WTC11 (cell line): ENCODE results near the gene GRM5. TPM values are rescaled to one million over a fixed set of nuclear protein-coding genes. Genes with fewer than 3 reads are reported as not detected.

ENCODE experiments used
- ATAC-seq: fragments of 200-7000 bp; cut with Tn5 transposase; 2 replicates; pipeline ENCODE4 v1.10.0; 2021; ENCODE audit warnings: mild to moderate bottlenecking, moderate library complexity
- CTCF ChIA-PET: fragments of 300-600 bp; sonication (Branson Sonifier 250); formaldehyde crosslinking; loops from one replicate; lab custom pipeline; 2021; ENCODE audit warnings: antibody characterized with exemption; lab: Charles Lee
- POLR2A ChIA-PET: fragments of 350-600 bp; sonication (Branson Sonifier 250); formaldehyde crosslinking; loops from one replicate; lab custom pipeline; 2021; ENCODE audit warnings: antibody characterized with exemption; lab: Charles Lee
- DNase-seq: peaks from one replicate; pipeline ENCODE4 v3.0.0; 2021; ENCODE audit warnings: low spot score
- H3K27ac Mint-ChIP-seq: 2 replicates; pipeline ENCODE4 v1.8.0; 2021; ENCODE audit warnings: mixed read lengths
- H3K27me3 Mint-ChIP-seq: 2 replicates; pipeline ENCODE4 v1.8.0; 2021; ENCODE audit warnings: low read depth, mild to moderate bottlenecking, moderate library complexity, mixed read lengths
- H3K36me3 Mint-ChIP-seq: 2 replicates; pipeline ENCODE4 v1.8.0; 2021; ENCODE audit warnings: mixed read lengths
- H3K4me1 Mint-ChIP-seq: 2 replicates; pipeline ENCODE4 v1.8.0; 2022; ENCODE audit warnings: mixed read lengths
- H3K4me3 Mint-ChIP-seq: 2 replicates; pipeline ENCODE4 v1.8.0; 2021; ENCODE audit warnings: mild to moderate bottlenecking, moderate library complexity, mixed read lengths
- H3K9me3 Mint-ChIP-seq: 2 replicates; pipeline ENCODE4 v1.8.0; 2021; ENCODE audit warnings: mixed read lengths
- E2F1 ChIP-seq: sonication (generic); formaldehyde crosslinking; IDR thresholded peaks from 2 replicates; pipeline ENCODE4 v1.8.0; 2022; ENCODE audit warnings: mild to moderate bottlenecking, missing genetic modification reagents
- E2F4 ChIP-seq: sonication (generic); formaldehyde crosslinking; IDR thresholded peaks from 2 replicates; pipeline ENCODE4 v1.8.1; 2022; ENCODE audit warnings: low read depth, mild to moderate bottlenecking, moderate library complexity, missing genetic modification reagents, borderline replicate concordance
- E2F5 ChIP-seq: sonication (generic); formaldehyde crosslinking; IDR thresholded peaks from 2 replicates; pipeline ENCODE4 v1.8.1; 2022; ENCODE audit warnings: mild to moderate bottlenecking, moderate library complexity, missing genetic modification reagents
- EMX1 ChIP-seq: fragments of 250-450 bp; sonication (Bioruptor Pico); IDR thresholded peaks from 2 replicates; pipeline ENCODE4 v1.8.0; 2021; ENCODE audit warnings: mild to moderate bottlenecking
- ESRRA ChIP-seq: sonication (generic); formaldehyde crosslinking; IDR thresholded peaks from 2 replicates; pipeline ENCODE4 v1.8.1; 2022; ENCODE audit warnings: mild to moderate bottlenecking, missing genetic modification reagents, borderline replicate concordance
- ETV6 ChIP-seq: sonication (generic); formaldehyde crosslinking; IDR thresholded peaks from 2 replicates; pipeline ENCODE4 v1.8.1; 2022; ENCODE audit warnings: mild to moderate bottlenecking, missing genetic modification reagents
- FOXK1 ChIP-seq: sonication (generic); formaldehyde crosslinking; IDR thresholded peaks from 2 replicates; pipeline ENCODE4 v1.8.0; 2022; ENCODE audit warnings: mild to moderate bottlenecking, moderate library complexity, missing genetic modification reagents
- FOXP1 ChIP-seq: sonication (generic); formaldehyde crosslinking; IDR thresholded peaks from 2 replicates; pipeline ENCODE4 v1.8.0; 2022; ENCODE audit warnings: missing genetic modification reagents, mild to moderate bottlenecking, moderate library complexity, borderline replicate concordance
- GRHL2 ChIP-seq: fragments of 250-450 bp; sonication (Bioruptor Pico); IDR thresholded peaks from 2 replicates; pipeline ENCODE4 v1.8.0; 2022; ENCODE audit warnings: mild to moderate bottlenecking, moderate library complexity; ENCODE audit not compliant: insufficient replicate concordance, severe bottlenecking
- NFATC4 ChIP-seq: fragments of 250-450 bp; sonication (Bioruptor Pico); IDR thresholded peaks from 2 replicates; pipeline ENCODE4 v1.9.0; 2021; ENCODE audit warnings: mild to moderate bottlenecking
- NFE2L1 ChIP-seq: sonication (generic); formaldehyde crosslinking; IDR thresholded peaks from 2 replicates; pipeline ENCODE4 v1.8.1; 2023; ENCODE audit warnings: missing genetic modification reagents
- NFYB ChIP-seq: sonication (generic); formaldehyde crosslinking; conservative IDR thresholded peaks from 2 replicates; pipeline ENCODE4 v1.8.0; 2022; ENCODE audit warnings: low read depth, missing genetic modification reagents
- NR3C1 ChIP-seq: sonication (generic); formaldehyde crosslinking; conservative IDR thresholded peaks from 2 replicates; pipeline ENCODE4 v1.8.1; 2023; ENCODE audit warnings: low read depth, mild to moderate bottlenecking, missing genetic modification reagents
- OVOL2 ChIP-seq: fragments of 250-450 bp; sonication (Bioruptor Pico); IDR thresholded peaks from 2 replicates; pipeline ENCODE4 v1.9.0; 2021; ENCODE audit warnings: mild to moderate bottlenecking, borderline replicate concordance
- PRRX2 ChIP-seq: fragments of 250-450 bp; sonication (Bioruptor Pico); IDR thresholded peaks from 2 replicates; pipeline ENCODE4 v1.8.0; 2021; ENCODE audit warnings: mild to moderate bottlenecking
- SMAD3 ChIP-seq: sonication (generic); formaldehyde crosslinking; IDR thresholded peaks from 2 replicates; pipeline ENCODE4 v1.8.0; 2022; ENCODE audit warnings: missing genetic modification reagents, mild to moderate bottlenecking, borderline replicate concordance
- SP1 ChIP-seq: sonication (generic); formaldehyde crosslinking; conservative IDR thresholded peaks from 2 replicates; pipeline ENCODE4 v1.8.1; 2022; ENCODE audit warnings: missing genetic modification reagents
- ZBTB21 ChIP-seq: sonication (generic); formaldehyde crosslinking; IDR thresholded peaks from 2 replicates; pipeline ENCODE4 v1.8.1; 2023; ENCODE audit warnings: mild to moderate bottlenecking, missing genetic modification reagents, borderline replicate concordance
- ZNF219 ChIP-seq: sonication (generic); formaldehyde crosslinking; IDR thresholded peaks from 2 replicates; pipeline ENCODE4 v1.8.0; 2023; ENCODE audit warnings: missing genetic modification reagents, mild to moderate bottlenecking, borderline replicate concordance
- ZNF263 ChIP-seq: sonication (generic); formaldehyde crosslinking; IDR thresholded peaks from 2 replicates; pipeline ENCODE4 v1.8.1; 2022; ENCODE audit warnings: low read depth, mild to moderate bottlenecking, moderate library complexity, missing genetic modification reagents
- total RNA-seq: library from RNA; stranded (reverse); gene quantifications from 3 replicates; pipeline ENCODE4 v1.2.3, GENCODE V29; 2021
- TF ChIP-seq, protein P1 (sequence below): sonication (generic); formaldehyde crosslinking; IDR thresholded peaks from 2 replicates; pipeline ENCODE4 v1.8.1; 2023; ENCODE audit warnings: mild to moderate bottlenecking, moderate library complexity, missing genetic modification reagents
- TF ChIP-seq, protein P2 (sequence below): sonication (generic); formaldehyde crosslinking; IDR thresholded peaks from 2 replicates; pipeline ENCODE4 v1.8.1; 2022; ENCODE audit warnings: mild to moderate bottlenecking, missing genetic modification reagents, moderate library complexity, borderline replicate concordance
- TF ChIP-seq, protein P3 (sequence below): sonication (generic); formaldehyde crosslinking; IDR thresholded peaks from 2 replicates; pipeline ENCODE4 v1.8.0; 2022; ENCODE audit warnings: mild to moderate bottlenecking, missing genetic modification reagents
- TF ChIP-seq, protein P4 (sequence below): fragments of 250-450 bp; sonication (Bioruptor Pico); IDR thresholded peaks from 2 replicates; pipeline ENCODE4 v1.9.0; 2021; ENCODE audit warnings: mild to moderate bottlenecking

The GRM5 gene
- total RNA-seq, 1 experiment from 2014 or later, result 0.13 TPM

- Mint-ChIP-seq H3K27me3 (no peaks in the 10 kb centered on the region), H3K4me3 (no peak overlapping the region), H3K36me3 (no peaks in the 10 kb centered on the region), H3K27ac (0 out of 2 replicates have a peak overlapping the region, but pooled peaks have one; percentile 9), H3K9me3 (no peaks in the 10 kb centered on the region), H3K4me1 (peaks cover 15% of the 10 kb centered on the region)
- ChIA-PET CTCF (no interaction called here), POLR2A (interaction anchor here (0.6 kb wide), 1 partner anchor 1061 kb away, joined by 3 read pairs; no protein-coding TSS in a partner anchor)
- DNase-seq (no peak), ATAC-seq (no peak)
- TF ChIP-seq ETV6 (CRISPR knock-in tag), result no peak
- TF ChIP-seq NFYB (CRISPR knock-in tag), result no peak
- no peak for TF ChIP-seq ESRRA (CRISPR knock-in tag)
- no peak for TF ChIP-seq E2F4 (CRISPR knock-in tag)
These were observed 486.3 kb downstream of the GRM5 start for GRCh38 chr11:88579466-88579865.

DNA sequence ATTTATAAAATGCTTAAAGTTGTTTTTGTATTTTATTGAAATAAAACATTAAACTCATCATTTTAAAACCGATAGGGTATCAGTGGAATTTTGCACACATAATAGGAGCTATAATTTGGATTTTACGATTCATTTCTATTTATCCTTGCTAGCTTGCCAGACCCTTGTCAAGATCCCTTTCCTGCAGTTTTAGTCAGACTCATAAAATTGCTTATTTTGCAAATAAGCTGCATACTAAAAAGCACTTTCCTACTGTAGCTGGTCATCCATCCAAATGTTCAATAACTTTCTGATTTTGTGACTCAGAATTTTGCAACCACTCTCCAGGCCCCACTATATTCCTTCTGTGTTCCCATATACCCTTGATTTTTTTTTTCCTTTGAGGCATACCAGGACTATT is 489.0 kb downstream of the GRM5 start:
- TF ChIP-seq, protein P1, sequence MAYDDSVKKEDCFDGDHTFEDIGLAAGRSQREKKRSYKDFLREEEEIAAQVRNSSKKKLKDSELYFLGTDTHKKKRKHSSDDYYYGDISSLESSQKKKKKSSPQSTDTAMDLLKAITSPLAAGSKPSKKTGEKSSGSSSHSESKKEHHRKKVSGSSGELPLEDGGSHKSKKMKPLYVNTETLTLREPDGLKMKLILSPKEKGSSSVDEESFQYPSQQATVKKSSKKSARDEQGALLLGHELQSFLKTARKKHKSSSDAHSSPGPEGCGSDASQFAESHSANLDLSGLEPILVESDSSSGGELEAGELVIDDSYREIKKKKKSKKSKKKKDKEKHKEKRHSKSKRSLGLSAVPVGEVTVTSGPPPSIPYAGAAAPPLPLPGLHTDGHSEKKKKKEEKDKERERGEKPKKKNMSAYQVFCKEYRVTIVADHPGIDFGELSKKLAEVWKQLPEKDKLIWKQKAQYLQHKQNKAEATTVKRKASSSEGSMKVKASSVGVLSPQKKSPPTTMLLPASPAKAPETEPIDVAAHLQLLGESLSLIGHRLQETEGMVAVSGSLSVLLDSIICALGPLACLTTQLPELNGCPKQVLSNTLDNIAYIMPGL (CRISPR knock-in tag), result no peak
- no peak for TF ChIP-seq NR3C1
- TF ChIP-seq, protein P2, sequence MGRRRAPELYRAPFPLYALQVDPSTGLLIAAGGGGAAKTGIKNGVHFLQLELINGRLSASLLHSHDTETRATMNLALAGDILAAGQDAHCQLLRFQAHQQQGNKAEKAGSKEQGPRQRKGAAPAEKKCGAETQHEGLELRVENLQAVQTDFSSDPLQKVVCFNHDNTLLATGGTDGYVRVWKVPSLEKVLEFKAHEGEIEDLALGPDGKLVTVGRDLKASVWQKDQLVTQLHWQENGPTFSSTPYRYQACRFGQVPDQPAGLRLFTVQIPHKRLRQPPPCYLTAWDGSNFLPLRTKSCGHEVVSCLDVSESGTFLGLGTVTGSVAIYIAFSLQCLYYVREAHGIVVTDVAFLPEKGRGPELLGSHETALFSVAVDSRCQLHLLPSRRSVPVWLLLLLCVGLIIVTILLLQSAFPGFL (CRISPR knock-in tag), result no peak
- no peak for TF ChIP-seq SP1 (CRISPR knock-in tag)
- no peak for TF ChIP-seq E2F5 (CRISPR knock-in tag)
- TF ChIP-seq PRRX2 (CRISPR knock-in tag), result no peak
- TF ChIP-seq FOXP1 (CRISPR knock-in tag), result no peak
- no peak for TF ChIP-seq SMAD3 (CRISPR knock-in tag)
- TF ChIP-seq, all 79 proteins: peak for 0
- ATAC-seq, result no peak
- no peaks in the 10 kb centered on the region for H3K36me3 Mint-ChIP-seq
- ChIA-PET CTCF (no interaction called here), POLR2A (no interaction called here)
- peaks cover 7% of the 10 kb centered on the region for H3K4me1 Mint-ChIP-seq
- no peak for DNase-seq
- H3K27ac Mint-ChIP-seq, result no peak overlapping the region
- no peak overlapping the region for H3K4me3 Mint-ChIP-seq
- H3K27me3 Mint-ChIP-seq, result no peaks in the 10 kb centered on the region
- H3K9me3 Mint-ChIP-seq, result no peaks in the 10 kb centered on the region

GRCh38 chr11:88575916-88576315 is 489.9 kb downstream of the GRM5 start:
- no peaks in the 10 kb centered on the region for H3K9me3 Mint-ChIP-seq
- CTCF ChIA-PET, result no interaction called here
- POLR2A ChIA-PET, result interaction anchor here (0.5 kb wide), 1 partner anchor 31 kb away, joined by 3 read pairs; no protein-coding TSS in a partner anchor
- ATAC-seq (no peak), DNase-seq (no peak)
- H3K4me3 Mint-ChIP-seq, result no peak overlapping the region
- H3K4me1 Mint-ChIP-seq, result peaks cover 7% of the 10 kb centered on the region
- no peaks in the 10 kb centered on the region for H3K27me3 Mint-ChIP-seq
- no peak overlapping the region for H3K27ac Mint-ChIP-seq
- no peaks in the 10 kb centered on the region for H3K36me3 Mint-ChIP-seq
- TF ChIP-seq NFE2L1 (CRISPR knock-in tag), result no peak
- TF ChIP-seq GRHL2 (CRISPR knock-in tag), result no peak
- TF ChIP-seq NFATC4 (CRISPR knock-in tag), result no peak
- TF ChIP-seq E2F1 (CRISPR knock-in tag), result no peak
- no peak for TF ChIP-seq EMX1 (CRISPR knock-in tag)
- TF ChIP-seq FOXK1 (CRISPR knock-in tag), result no peak
- TF ChIP-seq ZBTB21 (CRISPR knock-in tag), result no peak
- no peak for TF ChIP-seq ZNF263
- TF ChIP-seq ZNF219 (CRISPR knock-in tag), result no peak
- no peak for TF ChIP-seq OVOL2 (CRISPR knock-in tag)
- TF ChIP-seq, protein P3, sequence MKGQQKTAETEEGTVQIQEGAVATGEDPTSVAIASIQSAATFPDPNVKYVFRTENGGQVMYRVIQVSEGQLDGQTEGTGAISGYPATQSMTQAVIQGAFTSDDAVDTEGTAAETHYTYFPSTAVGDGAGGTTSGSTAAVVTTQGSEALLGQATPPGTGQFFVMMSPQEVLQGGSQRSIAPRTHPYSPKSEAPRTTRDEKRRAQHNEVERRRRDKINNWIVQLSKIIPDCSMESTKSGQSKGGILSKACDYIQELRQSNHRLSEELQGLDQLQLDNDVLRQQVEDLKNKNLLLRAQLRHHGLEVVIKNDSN, result no peak
- TF ChIP-seq, protein P4, sequence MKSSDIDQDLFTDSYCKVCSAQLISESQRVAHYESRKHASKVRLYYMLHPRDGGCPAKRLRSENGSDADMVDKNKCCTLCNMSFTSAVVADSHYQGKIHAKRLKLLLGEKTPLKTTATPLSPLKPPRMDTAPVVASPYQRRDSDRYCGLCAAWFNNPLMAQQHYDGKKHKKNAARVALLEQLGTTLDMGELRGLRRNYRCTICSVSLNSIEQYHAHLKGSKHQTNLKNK (CRISPR knock-in tag), result no peak
